Ishikawa (cell line): ENCODE measurements around the gene MRRF.

Source experiments
- CREB1 ChIP-seq: IDR thresholded peaks from 2 replicates; pipeline ENCODE4 v1.6.1; 2012; ENCODE audit warnings: low read depth
- MAX ChIP-seq: IDR thresholded peaks from 2 replicates; pipeline ENCODE4 v1.6.1; 2012
- RAD21 ChIP-seq: IDR thresholded peaks from 2 replicates; pipeline ENCODE4 v1.6.1; 2012; ENCODE audit warnings: low read depth
- TAF1 ChIP-seq: IDR thresholded peaks from 2 replicates; pipeline ENCODE4 v1.6.1; 2012; ENCODE audit warnings: low read depth, mild to moderate bottlenecking
- YY1 ChIP-seq: IDR thresholded peaks from 2 replicates; pipeline ENCODE4 v1.6.1; 2012; ENCODE audit warnings: low read depth

GRCh38 chr9:122354536-122355199 lies 90.0 kb downstream of the MRRF start:
- TF ChIP-seq CREB1 (no peak), MAX (no peak), TAF1 (no peak), YY1 (no peak), RAD21 (no peak)
